H1 (cell line): ENCODE measurements around the gene FRMPD2.

Experiments
- CTCF ChIP-seq, 3 experiments: IDR thresholded peaks; 1 replicate in 2 of 3; 2 replicates in 1 of 3; pipeline versions ENCODE4 v1.5.1 to v1.6.1; 2011; ENCODE audit warnings: low read length in 3 of 3, mild to moderate bottlenecking in 3 of 3, inconsistent platforms in 2 of 3, low read depth in 1 of 3, moderate library complexity in 1 of 3; ENCODE audit not compliant: insufficient read depth in 1 of 3; ENCODE audit errors: control extremely low read depth in 1 of 3
- E2F6 ChIP-seq: IDR thresholded peaks from 2 replicates; pipeline ENCODE4 v1.6.1; 2012; ENCODE audit warnings: inconsistent platforms
- EZH2 ChIP-seq: fragments of 200-600 bp; sonication (generic); IDR thresholded peaks from 2 replicates; pipeline ENCODE4 v1.7.1; 2012; ENCODE audit warnings: low read depth, mild to moderate bottlenecking, moderate library complexity, low read length, inconsistent platforms; ENCODE audit not compliant: severe bottlenecking
- FOSL1 ChIP-seq: IDR thresholded peaks from 2 replicates; pipeline ENCODE4 v1.6.1; 2011; ENCODE audit warnings: mild to moderate bottlenecking, low read depth, low read length, moderate library complexity; ENCODE audit not compliant: insufficient read depth
- POLR2AphosphoS5 ChIP-seq: IDR thresholded peaks from 2 replicates; pipeline ENCODE4 v1.6.1; 2011; ENCODE audit warnings: low read depth, low read length
- RAD21 ChIP-seq, 2 experiments: IDR thresholded peaks in 1 of 2; conservative IDR thresholded peaks in 1 of 2; 2 replicates each; pipeline ENCODE4 v1.6.1; 2011; ENCODE audit warnings: low read depth in 2 of 2, low read length in 2 of 2, improper control_type of control experiment in 1 of 2, inconsistent platforms in 1 of 2, mild to moderate bottlenecking in 1 of 2, moderate library complexity in 1 of 2
- RBBP5 ChIP-seq: IDR thresholded peaks from 2 replicates; pipeline ENCODE4 v1.7.1; 2012; ENCODE audit warnings: low read depth, mild to moderate bottlenecking, inconsistent platforms, low read length, moderate library complexity, borderline replicate concordance
- SIN3A ChIP-seq, 2 experiments: IDR thresholded peaks in 1 of 2; conservative IDR thresholded peaks in 1 of 2; 2 replicates each; pipeline ENCODE4 v1.6.1; 2011 to 2012; ENCODE audit warnings: low read length in 2 of 2, improper control_type of control experiment in 1 of 2, low read depth in 1 of 2, mild to moderate bottlenecking in 1 of 2
- SP1 ChIP-seq: IDR thresholded peaks from 2 replicates; pipeline ENCODE4 v1.6.1; 2011; ENCODE audit warnings: low read depth, low read length

- TF ChIP-seq EZH2 (no peak), SP1 (no peak), CTCF (IDR thresholded peaks at IDR 0.05; ENCODE audit: control extremely low read depth in 1 of 3, insufficient read depth in 1 of 3, low read depth in 1 of 3, low read length in 3 of 3) (no peak), POLR2AphosphoS5 (no peak), E2F6 (no peak), RBBP5 (no peak), FOSL1 (no peak), SIN3A (conservative IDR thresholded peaks at IDR 0.05 in 1 of 2, IDR thresholded peaks at IDR 0.05 in 1 of 2; ENCODE audit: low read depth in 1 of 2, low read length in 2 of 2) (no peak), RAD21 (IDR thresholded peaks at IDR 0.05 in 1 of 2, conservative IDR thresholded peaks at IDR 0.05 in 1 of 2; ENCODE audit: low read depth in 2 of 2, low read length in 2 of 2) (no peak)
Measured at GRCh38 chr10:48322017-48322416, 47.5 kb upstream of the FRMPD2 start.
